NOMO-1 treated with DMSO at 0.1 percent for 48 hours (cell line): ENCODE data around the gene TAGLN2.

Experiments
- DNase-seq: peaks from one replicate; lab custom pipeline; 2025; ENCODE audit not compliant: unreplicated experiment; lab: John Stamatoyannopoulos, UW

The TAGLN2 gene

GRCh38 chr1:159924791-159925718 lies at the start of gene TAGLN2:
Gene TAGLN2, minus strand, starts transcription at chr1:159925507. Its CDS starts 4,998 bp downstream, at chr1:159920509.
- peak; percentile 93 for DNase-seq

GRCh38 chr1:159974350-159974965 lies 49.2 kb upstream of the TAGLN2 start:
- no peak for DNase-seq

- DNase-seq: no peak
These were observed 48.1 kb upstream of the TAGLN2 start for GRCh38 chr1:159973350-159973940.

- no peak for DNase-seq
These were observed 47.3 kb upstream of the TAGLN2 start for GRCh38 chr1:159972443-159973205.

GRCh38 chr1:159970932-159971342 lies 45.6 kb upstream of the TAGLN2 start:
- no peak for DNase-seq

- DNase-seq: no peak
These were observed 43.6 kb upstream of the TAGLN2 start for GRCh38 chr1:159968901-159969300.

GRCh38 chr1:159965263-159965662 lies 40.0 kb upstream of the TAGLN2 start:
- no peak for DNase-seq

GRCh38 chr1:159964144-159964543 lies 38.8 kb upstream of the TAGLN2 start:
- DNase-seq: no peak

- no peak for DNase-seq
These were observed 36.9 kb upstream of the TAGLN2 start for GRCh38 chr1:159962176-159962575.

GRCh38 chr1:159961636-159962035 lies 36.3 kb upstream of the TAGLN2 start:
- DNase-seq: no peak

- DNase-seq: no peak
These were observed 35.5 kb upstream of the TAGLN2 start for GRCh38 chr1:159960721-159961381.

GRCh38 chr1:159959451-159959850 lies 34.1 kb upstream of the TAGLN2 start:
- DNase-seq: no peak

GRCh38 chr1:159958719-159959380 lies 33.5 kb upstream of the TAGLN2 start:
- no peak for DNase-seq

- DNase-seq: no peak
These were observed 32.5 kb upstream of the TAGLN2 start for GRCh38 chr1:159957824-159958268.

- DNase-seq: no peak
These were observed 30.1 kb upstream of the TAGLN2 start for GRCh38 chr1:159955456-159955855.

GRCh38 chr1:159953536-159954515 lies 28.5 kb upstream of the TAGLN2 start, which contains the start of gene SLAMF9:
Gene SLAMF9, minus strand, starts transcription at chr1:159954237. Its CDS starts 100 bp downstream, at chr1:159954137.
- peak; percentile 75 for DNase-seq

- no peak for DNase-seq
These were observed 27.6 kb upstream of the TAGLN2 start for GRCh38 chr1:159952932-159953331.

GRCh38 chr1:159951551-159951950 lies 26.2 kb upstream of the TAGLN2 start:
- DNase-seq: no peak

GRCh38 chr1:159951016-159951415 lies 25.7 kb upstream of the TAGLN2 start:
- no peak for DNase-seq
